ENCODE measurements around the gene ZNF792. TPM values are rescaled to one million over a fixed set of nuclear protein-coding genes. Genes with fewer than 3 reads are reported as not detected.

The ZNF792 gene
- total RNA-seq, 1 donor from 2014 or later = 3.2 TPM

GRCh38 chr19:34989298-34989697 is 25.3 kb upstream of the ZNF792 start:
- TF ChIP-seq CTCF (IDR thresholded peaks at IDR 0.05) = no peak
- peaks cover 4% of the 10 kb centered on the region for H3K9me3 Mint-ChIP-seq (ENCODE audit: low read depth)
- H3K4me3 Mint-ChIP-seq (ENCODE audit: unreplicated experiment) = no peak overlapping the region
- H3K27ac Mint-ChIP-seq (ENCODE audit: unreplicated experiment) = no peak overlapping the region
- H3K4me1 Mint-ChIP-seq (ENCODE audit: low read depth) = peaks cover 9% of the 10 kb centered on the region
- H3K36me3 Mint-ChIP-seq (ENCODE audit: low read depth) = no peaks in the 10 kb centered on the region
- H3K27me3 Mint-ChIP-seq (ENCODE audit: low read depth) = no peaks in the 10 kb centered on the region
- no peak for DNase-seq (ENCODE audit: low spot score)

DNA sequence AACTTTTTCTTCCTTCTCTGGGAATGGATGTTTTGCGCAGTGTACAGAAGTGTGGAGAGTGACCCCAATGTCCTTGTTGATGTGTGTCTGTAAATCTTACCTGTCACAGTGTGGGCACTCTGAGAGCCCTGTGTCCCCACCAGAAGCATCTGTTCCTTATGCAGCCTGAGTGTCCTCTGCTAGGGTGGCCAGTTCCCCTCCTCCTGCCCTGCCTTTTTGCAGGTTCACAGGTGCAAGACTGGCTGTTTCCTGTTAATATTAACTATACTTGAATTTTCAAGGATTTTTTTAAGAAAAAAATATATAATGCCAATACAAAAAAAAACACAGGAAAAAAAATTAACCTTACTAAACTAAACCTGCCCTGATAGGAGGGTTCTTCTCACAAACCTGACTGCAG is 24.1 kb upstream of the ZNF792 start:
- no peak for TF ChIP-seq CTCF (IDR thresholded peaks at IDR 0.05)
- peaks cover 9% of the 10 kb centered on the region for H3K4me1 Mint-ChIP-seq (ENCODE audit: low read depth)
- no peak for DNase-seq (ENCODE audit: low spot score)
- no peaks in the 10 kb centered on the region for H3K36me3 Mint-ChIP-seq (ENCODE audit: low read depth)
- no peak overlapping the region for H3K4me3 Mint-ChIP-seq (ENCODE audit: unreplicated experiment)
- no peak overlapping the region for H3K27ac Mint-ChIP-seq (ENCODE audit: unreplicated experiment)
- H3K9me3 Mint-ChIP-seq (ENCODE audit: low read depth) = peaks cover 10% of the 10 kb centered on the region
- no peaks in the 10 kb centered on the region for H3K27me3 Mint-ChIP-seq (ENCODE audit: low read depth)

DNA sequence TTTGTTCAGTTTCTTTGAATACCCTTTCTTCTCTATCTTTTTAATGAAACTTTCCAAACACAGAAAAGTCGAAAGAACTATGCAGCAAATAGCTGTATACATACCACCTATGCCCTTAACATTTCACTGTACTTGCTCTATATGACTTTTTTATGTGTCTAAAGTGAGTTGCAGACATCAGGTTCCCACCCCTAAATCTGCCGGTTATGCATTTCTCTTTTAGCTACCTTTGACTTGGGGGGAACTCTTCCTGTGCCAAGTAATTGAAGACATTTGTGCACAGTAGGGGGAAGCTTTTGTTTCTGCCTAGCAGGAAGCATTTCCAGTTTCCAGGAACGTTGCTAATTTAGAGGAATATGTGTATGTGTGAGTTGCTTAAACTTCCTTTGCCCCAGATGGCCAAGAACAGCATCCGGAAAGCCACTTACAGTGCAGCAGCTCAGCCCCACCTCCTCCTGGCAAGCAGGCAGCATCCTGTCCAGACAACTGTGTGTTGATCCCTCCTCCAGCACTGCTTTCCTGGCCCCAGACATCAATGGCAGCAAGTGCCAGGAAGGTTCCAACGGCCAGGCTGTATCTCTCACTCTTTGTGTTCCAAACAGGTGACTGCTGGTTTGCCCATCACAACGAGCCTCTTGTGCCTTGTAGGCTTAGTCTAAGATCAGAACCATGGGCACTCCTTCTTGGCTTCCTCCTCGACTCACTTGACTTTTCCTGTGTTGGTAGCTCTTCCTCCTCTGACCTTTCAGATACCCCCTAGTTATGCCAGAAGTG is 21.4 kb upstream of the ZNF792 start:
- TF ChIP-seq CTCF (IDR thresholded peaks at IDR 0.05) = no peak
- no peaks in the 10 kb centered on the region for H3K27me3 Mint-ChIP-seq (ENCODE audit: low read depth)
- no peak overlapping the region for H3K27ac Mint-ChIP-seq (ENCODE audit: unreplicated experiment)
- H3K9me3 Mint-ChIP-seq (ENCODE audit: low read depth) = peaks cover 10% of the 10 kb centered on the region
- H3K4me3 Mint-ChIP-seq (ENCODE audit: unreplicated experiment) = no peak overlapping the region
- no peaks in the 10 kb centered on the region for H3K36me3 Mint-ChIP-seq (ENCODE audit: low read depth)
- no peak for DNase-seq (ENCODE audit: low spot score)
- H3K4me1 Mint-ChIP-seq (ENCODE audit: low read depth) = peaks cover 9% of the 10 kb centered on the region

DNA sequence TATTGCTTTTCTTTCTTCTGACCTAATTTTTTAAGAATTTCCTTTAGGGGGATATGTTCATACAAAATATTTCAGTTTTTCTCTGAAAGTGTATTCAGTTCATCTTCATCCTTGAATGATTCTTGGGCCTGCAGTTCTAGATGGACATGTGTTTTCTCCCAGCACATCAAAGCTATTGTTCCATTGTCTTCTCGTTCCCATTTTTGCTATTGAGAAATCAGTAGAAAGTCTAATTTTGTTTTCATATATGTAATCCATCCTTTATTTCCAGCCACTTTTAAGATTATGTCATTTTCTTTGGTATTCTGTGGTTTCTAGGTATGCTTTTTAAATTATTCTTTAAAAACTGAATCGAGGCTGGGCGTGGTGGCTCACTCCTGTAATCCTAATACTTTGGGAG is 20.3 kb upstream of the ZNF792 start:
- TF ChIP-seq CTCF (IDR thresholded peaks at IDR 0.05) = no peak
- peaks cover 10% of the 10 kb centered on the region for H3K9me3 Mint-ChIP-seq (ENCODE audit: low read depth)
- H3K27me3 Mint-ChIP-seq (ENCODE audit: low read depth) = peaks cover 6% of the 10 kb centered on the region
- no peaks in the 10 kb centered on the region for H3K36me3 Mint-ChIP-seq (ENCODE audit: low read depth)
- H3K4me1 Mint-ChIP-seq (ENCODE audit: low read depth) = peaks cover 9% of the 10 kb centered on the region
- no peak overlapping the region for H3K27ac Mint-ChIP-seq (ENCODE audit: unreplicated experiment)
- H3K4me3 Mint-ChIP-seq (ENCODE audit: unreplicated experiment) = no peak overlapping the region
- no peak for DNase-seq (ENCODE audit: low spot score)

DNA sequence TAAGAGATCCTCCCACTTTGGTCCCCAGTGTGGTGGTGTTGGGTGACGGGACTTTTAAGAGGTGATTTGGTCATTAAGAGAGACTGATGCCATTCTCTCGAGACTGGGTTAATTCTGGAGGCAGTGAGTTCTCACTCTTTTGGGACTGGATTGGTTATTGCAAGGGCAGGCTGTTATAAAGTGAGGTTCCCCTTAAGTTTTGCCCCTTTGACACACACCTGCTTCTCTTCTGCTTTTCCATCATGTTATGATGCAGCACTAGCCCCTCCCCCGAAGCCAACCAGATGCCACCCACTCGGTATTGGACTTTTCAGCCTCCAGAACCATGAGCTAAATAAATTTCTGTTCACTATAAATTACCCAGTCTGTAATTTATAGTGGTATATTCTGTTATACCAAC is 19.8 kb upstream of the ZNF792 start:
- TF ChIP-seq CTCF (IDR thresholded peaks at IDR 0.05) = no peak
- Mint-ChIP-seq H3K4me3 (ENCODE audit: unreplicated experiment) (no peak overlapping the region), H3K4me1 (ENCODE audit: low read depth) (peaks cover 9% of the 10 kb centered on the region), H3K9me3 (ENCODE audit: low read depth) (peaks cover 10% of the 10 kb centered on the region), H3K36me3 (ENCODE audit: low read depth) (no peaks in the 10 kb centered on the region), H3K27ac (ENCODE audit: unreplicated experiment) (no peak overlapping the region), H3K27me3 (ENCODE audit: low read depth) (peaks cover 9% of the 10 kb centered on the region)
- DNase-seq (ENCODE audit: low spot score) = no peak

Measured in chondrocyte (in vitro differentiated cells).